Naive thymus-derived CD4-positive, alpha-beta T cell (primary cell): ENCODE data around the gene DPH5. TPM values are rescaled to one million over a fixed set of nuclear protein-coding genes. Genes with fewer than 3 reads are reported as not detected.

Source experiments
- ATAC-seq: fragments of 150-1000 bp; cut with Tn5 transposase; 2 replicates; pipeline ENCODE4 v1.10.0; 2021; ENCODE audit warnings: mild to moderate bottlenecking, moderate library complexity
- CTCF ChIA-PET: fragments of 350-600 bp; sonication (Branson Sonifier 250); formaldehyde crosslinking; loops from one replicate; lab custom pipeline; 2021; ENCODE audit warnings: antibody characterized with exemption; lab: Charles Lee
- POLR2A ChIA-PET: fragments of 350-600 bp; sonication (Branson Sonifier 250); formaldehyde crosslinking; loops from one replicate; lab custom pipeline; 2021; ENCODE audit warnings: antibody characterized with exemption, inconsistent platforms; lab: Charles Lee
- DNase-seq, 9 donors: peaks; one replicate each; pipeline versions ENCODE4 v3.0.0 to v3.0.0-alpha.2; 2020 to 2022; ENCODE audit warnings: mixed read lengths in 1 of 9
- H3K27ac ChIP-seq: one replicate; pipeline ENCODE4 v1.7.0; 2013; ENCODE audit warnings: mild to moderate bottlenecking, low read depth, low read length, moderate library complexity
- H3K27me3 ChIP-seq, 2 donors: one replicate each; pipeline ENCODE4 v1.7.0; 2013; ENCODE audit warnings: low read length in 2 of 2, mild to moderate bottlenecking in 2 of 2, moderate library complexity in 2 of 2; ENCODE audit not compliant: control insufficient read depth in 2 of 2, insufficient read depth in 2 of 2
- H3K36me3 ChIP-seq, 3 experiments: 1 replicate in 2 of 3; 2 replicates in 1 of 3; pipeline ENCODE4 v1.7.0; 2013; ENCODE audit warnings: low read length in 3 of 3, mild to moderate bottlenecking in 3 of 3, moderate library complexity in 1 of 3; ENCODE audit not compliant: insufficient read depth in 3 of 3, control insufficient read depth in 2 of 3
- H3K4me1 ChIP-seq, 2 donors: one replicate each; pipeline ENCODE4 v1.7.0; 2013; ENCODE audit warnings: low read length in 2 of 2, mild to moderate bottlenecking in 2 of 2, moderate library complexity in 1 of 2; ENCODE audit not compliant: control insufficient read depth in 2 of 2, insufficient read depth in 2 of 2
- H3K4me3 ChIP-seq: 2 replicates; pipeline ENCODE4 v1.7.0; 2013; ENCODE audit warnings: mild to moderate bottlenecking, low read length
- H3K9me3 ChIP-seq, 3 experiments: 1 replicate in 2 of 3; 2 replicates in 1 of 3; pipeline ENCODE4 v1.7.0; 2013; ENCODE audit warnings: low read length in 3 of 3; ENCODE audit not compliant: control insufficient read depth in 2 of 3
- H3K27ac Mint-ChIP-seq, 9 donors: one replicate each; pipeline ENCODE4 v1.8.0; 2020 to 2022; ENCODE audit warnings: mixed read lengths in 9 of 9, mild to moderate bottlenecking in 8 of 9, moderate library complexity in 5 of 9, inconsistent platforms in 2 of 9
- H3K27me3 Mint-ChIP-seq, 5 donors: one replicate each; pipeline ENCODE4 v1.8.0; 2021 to 2022; ENCODE audit warnings: mixed read lengths in 5 of 5, mild to moderate bottlenecking in 1 of 5
- H3K36me3 Mint-ChIP-seq, 5 donors: one replicate each; pipeline ENCODE4 v1.8.0; 2020 to 2022; ENCODE audit warnings: mixed read lengths in 5 of 5, mild to moderate bottlenecking in 3 of 5, inconsistent platforms in 1 of 5
- H3K4me1 Mint-ChIP-seq, 7 donors: one replicate each; pipeline ENCODE4 v1.8.0; 2020 to 2022; ENCODE audit warnings: mixed read lengths in 7 of 7, mild to moderate bottlenecking in 3 of 7, inconsistent platforms in 1 of 7
- H3K4me3 Mint-ChIP-seq, 10 donors: one replicate each; pipeline ENCODE4 v1.8.0; 2020 to 2022; ENCODE audit warnings: mild to moderate bottlenecking in 10 of 10, mixed read lengths in 10 of 10, moderate library complexity in 6 of 10, inconsistent platforms in 2 of 10
- H3K9me3 Mint-ChIP-seq, 11 donors: one replicate each; pipeline ENCODE4 v1.8.0; 2020 to 2022; ENCODE audit warnings: mixed read lengths in 11 of 11, mild to moderate bottlenecking in 4 of 11, inconsistent platforms in 1 of 11, moderate library complexity in 1 of 11
- intact Hi-C, 2 donors: fragments of 100-400 bp; cut with micrococcal nuclease; formaldehyde crosslinking; loops; one replicate each; pipeline ENCODE4 v1.15.1; 2023
- polyA plus RNA-seq, 2 donors: library from polyadenylated mRNA; unstranded; fragments of 300-500 nt; fragmentation: Illumina TruSeq; gene quantifications; one replicate each; pipeline ENCODE4 v1.2.3, GENCODE V29; 2021
- total RNA-seq, 6 experiments: library from RNA in 5 of 6; stranded (reverse) in 5 of 6; gene quantifications; 1 replicate in 5 of 6; 2 replicates in 1 of 6; pipeline ENCODE4 v1.2.3 and lab custom pipeline; 2021 to 2026

Gene DPH5
- total and polyA plus RNA-seq, 7 experiments from 2014 or later: 26.3 to 72.2 (median 53.7) TPM

DNA sequence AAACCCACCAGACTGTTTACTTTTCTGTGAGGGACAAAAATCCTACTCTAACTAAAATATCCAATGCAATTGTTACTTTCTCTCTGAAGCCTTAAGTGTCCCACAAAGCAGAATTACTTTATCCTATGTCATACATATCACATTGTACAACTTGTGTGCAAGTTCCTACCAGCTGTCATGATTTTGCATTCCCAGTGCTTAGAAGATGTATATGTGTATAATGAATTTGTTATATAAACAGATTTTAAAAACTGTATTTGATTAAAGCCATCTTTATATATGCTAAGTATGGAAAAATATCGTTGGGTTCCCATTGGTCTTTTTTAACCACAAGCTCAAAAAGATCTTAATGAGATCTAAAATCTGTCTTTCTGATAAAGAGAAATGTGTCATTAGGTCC is 57.0 kb downstream of the DPH5 start:
- Histone ChIP-seq H3K27ac (no peak overlapping the region), H3K27me3 (no peaks in the 10 kb centered on the region), H3K4me3 (no peak overlapping the region), H3K36me3 (peaks cover 0 to 25% (median 0%) of the 10 kb centered on the region in 3 experiments), H3K9me3 (no peaks in the 10 kb centered on the region), H3K4me1 (peaks cover 0 to 19% of the 10 kb centered on the region in 2 donors)
- ATAC-seq (no peak), DNase-seq (no peak)
- Mint-ChIP-seq H3K9me3 (no peaks in the 10 kb centered on the region), H3K27me3 (no peaks in the 10 kb centered on the region), H3K36me3 (peaks cover 7 to 52% (median 45%) of the 10 kb centered on the region in 5 donors), H3K4me3 (peak overlapping the region in 1 of 10 donors; percentile 19), H3K27ac (peak overlapping the region in 4 of 9 donors; percentile 25 to 46 (median 38)), H3K4me1 (peaks cover 17 to 71% (median 56%) of the 10 kb centered on the region in 7 donors)
- intact Hi-C loops: loop anchor here in 1 of 2 donors (2.0 to 5.0 kb wide), 2 partner anchors 14 to 34 kb away; no protein-coding TSS in a partner anchor
- POLR2A ChIA-PET: interaction anchor here (0.6 to 1.2 kb wide), 3 partner anchors 9 to 41 kb away, joined by 3 to 4 read pairs (median 4); no protein-coding TSS in a partner anchor
- CTCF ChIA-PET: no interaction called here

DNA sequence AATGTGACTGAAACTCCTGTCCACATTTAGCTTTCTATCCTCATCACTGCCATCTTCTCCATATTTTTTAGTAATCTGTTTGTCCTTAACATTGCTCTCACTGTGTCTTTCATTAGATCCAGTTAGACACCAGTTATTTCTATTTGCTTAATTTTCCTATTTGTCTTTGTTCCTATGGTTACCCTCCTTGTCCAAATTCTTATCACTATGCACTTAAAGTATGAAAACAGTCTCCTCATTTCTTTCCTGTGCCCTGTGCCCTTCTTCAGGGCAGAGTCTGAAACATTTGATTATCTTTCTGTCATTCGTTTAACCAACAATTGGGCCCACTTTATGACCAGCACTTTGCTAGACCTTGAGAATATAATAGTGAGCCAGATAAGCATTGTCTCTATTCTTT is 65.5 kb downstream of the DPH5 start:
- Mint-ChIP-seq H3K9me3 (peaks cover 0 to 16% (median 0%) of the 10 kb centered on the region in 11 donors), H3K27me3 (no peaks in the 10 kb centered on the region), H3K4me3 (no peak overlapping the region), H3K36me3 (peaks cover 22 to 64% (median 53%) of the 10 kb centered on the region in 5 donors), H3K4me1 (peaks cover 17 to 77% (median 55%) of the 10 kb centered on the region in 7 donors), H3K27ac (peak overlapping the region in 6 of 9 donors; percentile 7 to 77 (median 41))
- POLR2A ChIA-PET: interaction anchor here (1.0 to 3.1 kb wide), 5 partner anchors 9 to 22 kb away, joined by 4 to 9 read pairs (median 5); no protein-coding TSS in a partner anchor
- no peaks in the 10 kb centered on the region for H3K9me3 ChIP-seq
- H3K4me1 ChIP-seq: no peaks in the 10 kb centered on the region
- no peak overlapping the region for H3K4me3 ChIP-seq
- H3K27me3 ChIP-seq: no peaks in the 10 kb centered on the region
- ATAC-seq (no peak), DNase-seq (no peak)
- H3K27ac ChIP-seq: no peak overlapping the region
- peaks cover 0 to 5% (median 0%) of the 10 kb centered on the region in 3 experiments for H3K36me3 ChIP-seq
- intact Hi-C loops: no loop called here
- CTCF ChIA-PET: no interaction called here

DNA sequence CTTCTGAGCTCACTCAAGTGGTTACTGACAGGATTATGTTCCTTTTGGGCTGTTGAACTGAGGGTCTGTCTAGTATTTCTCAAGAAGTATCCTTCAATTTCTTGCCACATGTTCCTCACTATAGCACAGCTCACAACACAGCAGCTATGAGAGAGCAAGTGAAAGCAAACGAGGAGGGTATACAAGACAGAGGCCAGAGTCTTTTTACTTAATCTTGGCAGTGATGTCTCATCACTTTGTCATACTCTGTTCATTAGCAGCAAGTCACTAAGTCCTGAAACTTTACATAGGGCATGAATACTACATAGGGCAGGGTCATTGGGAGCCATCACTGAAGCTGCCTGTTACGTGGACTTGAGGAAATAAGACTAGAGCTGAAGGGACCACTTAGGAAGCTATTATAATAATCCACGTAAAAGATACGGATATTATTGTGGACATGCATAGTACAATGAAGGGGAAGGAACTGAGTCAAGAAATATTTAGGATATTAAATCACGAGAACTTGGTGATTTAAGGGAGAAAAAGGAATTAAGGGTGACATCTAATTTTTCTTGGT is 66.0 kb downstream of the DPH5 start:
- ChIA-PET CTCF (interaction anchor here (0.6 to 1.1 kb wide), 2 partner anchors 33 to 375 kb away, joined by 3 to 5 read pairs; no protein-coding TSS in a partner anchor), POLR2A (interaction anchor here (0.6 to 3.1 kb wide), 8 partner anchors 9 to 438 kb away, joined by 3 to 9 read pairs (median 4); no protein-coding TSS in a partner anchor)
- intact Hi-C loops: loop anchor here in 1 of 2 donors (1.0 kb wide), 1 partner anchor 8 kb away; no protein-coding TSS in a partner anchor
- H3K27me3 Mint-ChIP-seq: no peaks in the 10 kb centered on the region
- peaks cover 0 to 5% (median 0%) of the 10 kb centered on the region in 3 experiments for H3K36me3 ChIP-seq
- H3K9me3 ChIP-seq: no peaks in the 10 kb centered on the region
- ATAC-seq (no peak), DNase-seq (no peak)
- peaks cover 16 to 72% (median 51%) of the 10 kb centered on the region in 7 donors for H3K4me1 Mint-ChIP-seq
- H3K4me1 ChIP-seq: no peaks in the 10 kb centered on the region
- H3K36me3 Mint-ChIP-seq: peaks cover 22 to 60% (median 49%) of the 10 kb centered on the region in 5 donors
- H3K4me3 Mint-ChIP-seq: peak overlapping the region in 1 of 10 donors; percentile 11
- H3K9me3 Mint-ChIP-seq: peaks cover 0 to 16% (median 0%) of the 10 kb centered on the region in 11 donors
- no peak overlapping the region for H3K27ac ChIP-seq
- no peaks in the 10 kb centered on the region for H3K27me3 ChIP-seq
- peak overlapping the region in 2 of 9 donors; percentile 19 to 61 for H3K27ac Mint-ChIP-seq
- H3K4me3 ChIP-seq: no peak overlapping the region

DNA sequence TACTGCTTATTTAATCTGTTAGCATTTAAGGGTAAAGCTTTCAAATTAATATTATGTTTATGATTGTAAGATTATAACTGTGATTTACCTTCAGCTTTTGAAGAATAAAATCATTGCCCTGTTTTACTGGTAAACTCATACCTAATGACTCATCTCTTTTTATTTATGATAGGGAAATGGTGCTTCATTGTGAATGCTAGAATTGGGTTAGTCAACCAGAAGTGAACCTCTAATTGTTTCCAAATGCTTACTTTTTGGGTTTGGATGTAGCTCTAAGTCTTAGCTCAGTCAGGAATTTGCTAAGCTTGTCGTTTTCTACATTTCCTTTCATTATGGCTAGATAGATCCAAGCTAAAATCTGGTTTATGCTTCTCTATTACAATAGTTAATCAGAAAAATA is 70.3 kb downstream of the DPH5 start:
- Histone ChIP-seq H3K4me3 (no peak overlapping the region), H3K9me3 (peaks cover 0 to 15% (median 0%) of the 10 kb centered on the region in 3 experiments), H3K27me3 (no peaks in the 10 kb centered on the region), H3K36me3 (peaks cover 0 to 18% (median 0%) of the 10 kb centered on the region in 3 experiments), H3K27ac (no peak overlapping the region), H3K4me1 (peaks cover 5 to 6% of the 10 kb centered on the region in 2 donors)
- CTCF ChIA-PET: no interaction called here
- H3K4me3 Mint-ChIP-seq: peak overlapping the region in 2 of 10 donors; percentile 18 to 22
- ATAC-seq (no peak), DNase-seq (no peak)
- intact Hi-C loops: loop anchor here in 1 of 2 donors (2.0 kb wide), 1 partner anchor 13 kb away; no protein-coding TSS in a partner anchor
- H3K27ac Mint-ChIP-seq: no peak overlapping the region
- H3K9me3 Mint-ChIP-seq: peaks cover 0 to 36% (median 18%) of the 10 kb centered on the region in 11 donors
- H3K27me3 Mint-ChIP-seq: no peaks in the 10 kb centered on the region
- H3K4me1 Mint-ChIP-seq: peaks cover 17 to 74% (median 57%) of the 10 kb centered on the region in 7 donors
- peaks cover 20 to 64% (median 52%) of the 10 kb centered on the region in 5 donors for H3K36me3 Mint-ChIP-seq
- POLR2A ChIA-PET: interaction anchor here (0.6 to 1.9 kb wide), 8 partner anchors 12 to 568 kb away, joined by 3 to 7 read pairs (median 3); no protein-coding TSS in a partner anchor

DNA sequence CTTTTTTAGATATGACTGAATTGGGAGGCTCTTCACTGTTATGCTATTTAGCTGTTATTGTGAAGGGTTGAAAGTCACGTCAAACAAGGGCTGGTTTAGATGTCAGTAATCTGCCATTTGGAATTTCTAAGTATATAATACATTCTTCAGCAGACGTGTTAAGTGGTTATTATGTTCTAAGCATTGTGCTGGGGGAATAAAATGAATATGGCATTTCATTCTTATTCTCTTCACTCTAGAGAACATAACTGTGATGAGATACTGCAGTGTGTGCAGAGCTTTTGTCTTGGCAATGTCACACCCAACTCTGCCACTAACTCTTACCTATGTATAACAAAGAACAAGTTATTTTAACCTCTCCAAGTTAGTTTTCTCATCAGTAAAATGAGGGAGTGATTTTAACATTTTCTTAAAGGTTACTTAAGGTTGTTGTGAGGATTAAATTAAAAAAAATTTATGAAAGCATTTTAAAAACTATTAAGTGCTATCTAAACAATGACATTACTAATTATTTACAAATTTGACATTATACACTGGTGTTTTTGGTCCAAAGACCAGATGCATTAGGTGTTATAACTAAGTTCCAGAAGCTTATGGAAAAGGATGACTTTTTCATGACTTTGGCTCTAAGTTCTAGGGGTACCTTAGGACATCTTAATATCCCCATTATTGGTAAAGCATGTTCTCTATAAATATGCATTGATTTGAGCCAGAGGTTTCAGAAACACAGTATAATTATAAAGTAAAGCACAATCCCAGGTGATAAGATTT is 71.4 kb downstream of the DPH5 start:
- H3K36me3 Mint-ChIP-seq: peaks cover 20 to 66% (median 48%) of the 10 kb centered on the region in 5 donors
- DNase-seq (no peak), ATAC-seq (no peak)
- ChIA-PET POLR2A (interaction anchor here (0.7 to 1.9 kb wide), 8 partner anchors 27 to 567 kb away, joined by 3 to 7 read pairs (median 3); no protein-coding TSS in a partner anchor), CTCF (interaction anchor here (0.8 kb wide), 1 partner anchor 355 kb away, joined by 3 read pairs; no protein-coding TSS in a partner anchor)
- Histone ChIP-seq H3K27ac (no peak overlapping the region), H3K4me1 (peaks cover 16 to 18% of the 10 kb centered on the region in 2 donors), H3K4me3 (no peak overlapping the region), H3K36me3 (peaks cover 0 to 18% (median 0%) of the 10 kb centered on the region in 3 experiments), H3K9me3 (peaks cover 0 to 15% (median 0%) of the 10 kb centered on the region in 3 experiments), H3K27me3 (no peaks in the 10 kb centered on the region)
- H3K4me1 Mint-ChIP-seq: peaks cover 18 to 77% (median 60%) of the 10 kb centered on the region in 7 donors
- intact Hi-C loops: loop anchor here in 1 of 2 donors (2.0 kb wide), 1 partner anchor 15 kb away; no protein-coding TSS in a partner anchor
- H3K4me3 Mint-ChIP-seq: peak overlapping the region in 4 of 10 donors; percentile 10 to 74 (median 15)
- H3K27me3 Mint-ChIP-seq: no peaks in the 10 kb centered on the region
- peak overlapping the region in 8 of 9 donors; percentile 2 to 91 (median 50) for H3K27ac Mint-ChIP-seq
- H3K9me3 Mint-ChIP-seq: peaks cover 0 to 48% (median 23%) of the 10 kb centered on the region in 11 donors
